Measurements from ENCODE around the gene ATG9B.

- TF ChIP-seq, protein P1, sequence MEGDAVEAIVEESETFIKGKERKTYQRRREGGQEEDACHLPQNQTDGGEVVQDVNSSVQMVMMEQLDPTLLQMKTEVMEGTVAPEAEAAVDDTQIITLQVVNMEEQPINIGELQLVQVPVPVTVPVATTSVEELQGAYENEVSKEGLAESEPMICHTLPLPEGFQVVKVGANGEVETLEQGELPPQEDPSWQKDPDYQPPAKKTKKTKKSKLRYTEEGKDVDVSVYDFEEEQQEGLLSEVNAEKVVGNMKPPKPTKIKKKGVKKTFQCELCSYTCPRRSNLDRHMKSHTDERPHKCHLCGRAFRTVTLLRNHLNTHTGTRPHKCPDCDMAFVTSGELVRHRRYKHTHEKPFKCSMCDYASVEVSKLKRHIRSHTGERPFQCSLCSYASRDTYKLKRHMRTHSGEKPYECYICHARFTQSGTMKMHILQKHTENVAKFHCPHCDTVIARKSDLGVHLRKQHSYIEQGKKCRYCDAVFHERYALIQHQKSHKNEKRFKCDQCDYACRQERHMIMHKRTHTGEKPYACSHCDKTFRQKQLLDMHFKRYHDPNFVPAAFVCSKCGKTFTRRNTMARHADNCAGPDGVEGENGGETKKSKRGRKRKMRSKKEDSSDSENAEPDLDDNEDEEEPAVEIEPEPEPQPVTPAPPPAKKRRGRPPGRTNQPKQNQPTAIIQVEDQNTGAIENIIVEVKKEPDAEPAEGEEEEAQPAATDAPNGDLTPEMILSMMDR (conservative IDR thresholded peaks at IDR 0.05 in 1 of 2, IDR thresholded peaks at IDR 0.05 in 1 of 2; ENCODE audit: low read depth in 1 of 2, low read length in 2 of 2): no peak
- TF ChIP-seq EZH2 (IDR thresholded peaks at IDR 0.05; ENCODE audit: low read length, missing control alignments): no peak
Observed at GRCh38 chr7:150983893-150984368, 40.4 kb downstream of the ATG9B start.

All from fibroblast of lung (primary cell).